ENCODE data around the gene STON2. TPM values are rescaled to one million over a fixed set of nuclear protein-coding genes. Genes with fewer than 3 reads are reported as not detected.

Gene STON2
- total RNA-seq, 1 experiment from 2014 or later, result not detected

DNA sequence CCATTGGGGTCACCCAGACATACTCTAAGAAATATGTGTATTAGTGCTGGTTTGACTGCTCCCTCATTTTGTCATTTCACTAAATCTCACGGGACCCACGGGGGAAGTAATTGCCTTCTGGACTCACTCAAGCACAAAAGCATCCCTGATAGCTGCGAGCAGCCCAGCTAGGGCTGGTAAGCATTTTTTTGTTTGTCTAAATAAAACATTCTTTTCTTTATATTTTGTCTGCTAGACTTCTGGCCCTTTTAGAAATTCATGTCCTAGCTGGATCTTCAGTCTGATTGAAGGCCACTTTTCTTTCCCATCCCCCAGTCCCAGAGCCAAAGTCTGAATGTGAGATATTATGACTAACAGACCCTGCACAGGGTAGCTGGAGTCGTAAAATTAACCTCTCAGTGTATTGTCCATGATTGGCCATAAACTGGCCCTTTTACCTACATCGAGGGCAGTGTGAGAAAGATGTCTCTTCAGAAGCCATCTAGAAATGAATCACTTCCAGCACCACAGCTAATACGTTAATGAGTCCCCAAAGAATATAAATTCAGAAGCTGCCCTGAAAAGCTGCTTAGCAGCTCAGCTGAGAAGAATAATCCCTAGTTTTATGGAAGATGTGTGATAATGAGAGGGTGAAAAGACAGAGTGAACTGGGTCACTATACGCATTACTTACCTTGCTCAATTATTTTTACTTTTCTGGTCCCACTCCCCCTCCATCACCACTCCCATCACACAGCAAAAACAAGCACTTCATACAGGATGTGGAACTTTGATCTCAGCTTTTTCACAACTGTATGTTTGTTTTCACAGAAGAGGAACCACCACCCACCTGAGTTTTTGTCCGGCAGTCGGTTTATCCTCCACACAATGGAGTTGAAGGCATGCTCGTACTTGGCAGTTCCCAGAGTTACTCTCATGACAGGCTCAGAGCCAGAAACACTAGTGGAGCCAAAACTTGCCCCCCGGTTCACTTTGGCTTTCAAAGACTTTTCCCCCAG, 123.8 kb downstream of the STON2 start:
- no peak for DNase-seq
- H3K4me2 ChIP-seq (ENCODE audit: low read depth, low read length, poor library complexity, severe bottlenecking), result no peak overlapping the region

DNA sequence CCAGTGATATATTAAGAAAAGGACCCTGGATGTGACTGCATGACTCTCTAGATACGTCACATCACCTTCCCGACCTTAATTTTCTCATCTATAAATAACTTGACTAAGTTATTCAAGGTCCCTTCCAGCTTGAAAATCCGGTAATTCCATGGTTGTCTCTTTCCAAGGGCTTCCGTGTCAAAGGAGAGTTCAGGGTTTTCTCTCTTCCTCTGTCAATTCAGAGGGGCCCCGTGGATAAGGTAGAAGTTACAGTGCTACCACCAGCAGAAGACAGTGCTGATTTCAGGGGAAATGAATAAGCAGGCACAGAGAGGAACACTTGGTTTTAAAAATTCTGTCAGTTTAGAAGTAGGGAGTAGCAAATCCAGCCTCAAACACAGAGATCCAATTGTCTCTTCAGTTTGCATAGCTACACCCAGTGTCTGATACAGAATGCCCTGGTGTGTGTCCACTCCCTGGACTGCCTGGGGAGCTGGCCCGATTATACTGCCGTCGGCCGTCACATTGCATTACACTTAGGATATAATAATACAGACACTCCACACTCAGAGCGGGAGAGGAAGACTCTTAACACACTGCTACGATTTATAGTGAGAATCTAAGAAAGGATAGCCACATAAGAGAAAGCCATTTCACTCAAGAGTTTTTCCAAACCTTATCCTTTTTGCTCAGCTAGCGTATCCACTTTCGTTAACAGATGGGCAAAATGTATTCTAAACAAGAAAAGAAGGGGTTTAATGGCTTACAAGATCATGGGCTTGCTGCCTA, 124.6 kb downstream of the STON2 start:
- no peak overlapping the region for H3K4me2 ChIP-seq (ENCODE audit: low read depth, low read length, poor library complexity, severe bottlenecking)
- H4K20me1 ChIP-seq (ENCODE audit: insufficient read depth, low read depth, low read length), result no peaks in the 10 kb centered on the region
- H3K4me3 ChIP-seq (ENCODE audit: low read length), result no peak overlapping the region
- H3K9ac ChIP-seq (ENCODE audit: low read length), result no peak overlapping the region
- H3K9me3 ChIP-seq (ENCODE audit: low read length), result no peaks in the 10 kb centered on the region
- no peaks in the 10 kb centered on the region for H3K36me3 ChIP-seq (ENCODE audit: insufficient read depth, low read length)
- no peaks in the 10 kb centered on the region for H3K79me2 ChIP-seq (ENCODE audit: low read length)
- H2AFZ ChIP-seq (ENCODE audit: low read length), result no peak overlapping the region
- H3K27ac ChIP-seq (ENCODE audit: low read length), result no peak overlapping the region
- no peak for DNase-seq
- no peaks in the 10 kb centered on the region for H3K27me3 ChIP-seq (ENCODE audit: low read length)
- no peaks in the 10 kb centered on the region for H3K9me2 ChIP-seq (replicated peaks; ENCODE audit: insufficient read depth, low read length)
- peaks cover 8% of the 10 kb centered on the region for H3K4me1 ChIP-seq (ENCODE audit: low read length)

More for the DNA sequence above, 123.8 kb downstream of the STON2 start:
- no peaks in the 10 kb centered on the region for H3K9me3 ChIP-seq (ENCODE audit: low read length)
- H3K9me2 ChIP-seq (replicated peaks; ENCODE audit: insufficient read depth, low read length), result no peaks in the 10 kb centered on the region
- no peaks in the 10 kb centered on the region for H3K79me2 ChIP-seq (ENCODE audit: low read length)
- H3K27me3 ChIP-seq (ENCODE audit: low read length), result no peaks in the 10 kb centered on the region
- no peak overlapping the region for H3K4me3 ChIP-seq (ENCODE audit: low read length)
- H2AFZ ChIP-seq (ENCODE audit: low read length), result no peak overlapping the region
- H3K36me3 ChIP-seq (ENCODE audit: insufficient read depth, low read length), result no peaks in the 10 kb centered on the region
- H4K20me1 ChIP-seq (ENCODE audit: insufficient read depth, low read depth, low read length), result no peaks in the 10 kb centered on the region
- H3K4me1 ChIP-seq (ENCODE audit: low read length), result peaks cover 8% of the 10 kb centered on the region
- H3K27ac ChIP-seq (ENCODE audit: low read length), result no peak overlapping the region
- H3K9ac ChIP-seq (ENCODE audit: low read length), result no peak overlapping the region

DNA sequence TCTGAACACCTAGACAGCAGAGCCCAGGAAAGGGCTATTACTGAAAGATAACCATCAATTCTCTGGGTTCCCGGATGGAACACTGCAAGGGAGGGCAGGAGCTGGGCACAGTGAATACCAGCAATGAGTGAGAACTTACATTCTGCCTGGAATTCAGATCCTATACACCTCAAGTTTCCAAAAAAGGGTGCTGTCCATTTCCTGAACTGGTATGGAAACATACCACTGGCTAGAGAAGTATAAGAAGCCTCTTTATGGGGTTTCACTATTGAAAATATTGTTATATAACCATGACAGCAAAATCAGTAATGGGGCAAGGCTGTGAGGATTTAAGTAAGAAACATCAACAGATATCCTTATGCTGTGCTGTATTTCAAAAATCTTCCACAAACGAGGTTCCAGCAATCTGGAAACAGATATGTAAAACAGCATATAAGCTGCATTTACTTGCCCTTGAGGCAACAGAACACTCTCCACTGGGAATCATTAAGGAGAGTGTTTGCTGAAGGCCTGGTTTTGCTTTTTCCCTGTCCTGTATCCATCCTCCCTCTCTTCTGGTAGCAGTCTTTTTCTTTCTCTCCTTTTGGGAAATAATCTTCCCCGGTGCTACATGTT, 126.1 kb downstream of the STON2 start:
- DNase-seq, result no peak
- no peaks in the 10 kb centered on the region for H3K27me3 ChIP-seq (ENCODE audit: low read length)
- H3K36me3 ChIP-seq (ENCODE audit: insufficient read depth, low read length), result no peaks in the 10 kb centered on the region
- H3K27ac ChIP-seq (ENCODE audit: low read length), result no peak overlapping the region
- no peak overlapping the region for H3K4me3 ChIP-seq (ENCODE audit: low read length)
- no peak overlapping the region for H2AFZ ChIP-seq (ENCODE audit: low read length)
- H3K4me1 ChIP-seq (ENCODE audit: low read length), result peaks cover 8% of the 10 kb centered on the region
- H3K79me2 ChIP-seq (ENCODE audit: low read length), result no peaks in the 10 kb centered on the region
- H3K9me2 ChIP-seq (replicated peaks; ENCODE audit: insufficient read depth, low read length), result no peaks in the 10 kb centered on the region
- H3K9me3 ChIP-seq (ENCODE audit: low read length), result no peaks in the 10 kb centered on the region
- H3K4me2 ChIP-seq (ENCODE audit: low read depth, low read length, poor library complexity, severe bottlenecking), result no peak overlapping the region
- no peaks in the 10 kb centered on the region for H4K20me1 ChIP-seq (ENCODE audit: insufficient read depth, low read depth, low read length)
- H3K9ac ChIP-seq (ENCODE audit: low read length), result no peak overlapping the region

DNA sequence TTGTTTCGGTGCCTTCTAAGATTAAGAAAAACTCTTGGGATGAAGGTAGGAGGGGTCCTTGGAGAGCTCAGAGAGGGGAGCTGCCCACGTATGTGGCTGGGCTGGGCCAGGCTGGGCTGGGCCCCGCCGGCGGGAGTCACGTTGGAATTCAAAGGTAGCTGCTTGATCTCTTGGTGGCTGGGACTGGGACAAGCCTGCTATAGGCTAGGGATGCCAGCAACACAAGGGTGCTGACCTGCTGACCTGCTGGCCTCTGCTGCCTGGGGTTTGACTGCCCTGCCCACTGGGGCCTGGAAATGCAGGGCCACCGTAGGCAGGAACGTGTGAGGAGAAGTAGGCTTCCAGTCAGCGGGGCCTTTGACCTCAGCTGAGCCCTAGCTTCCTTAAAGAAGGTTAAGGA, 126.6 kb downstream of the STON2 start:
- no peaks in the 10 kb centered on the region for H4K20me1 ChIP-seq (ENCODE audit: insufficient read depth, low read depth, low read length)
- no peaks in the 10 kb centered on the region for H3K36me3 ChIP-seq (ENCODE audit: insufficient read depth, low read length)
- H3K4me3 ChIP-seq (ENCODE audit: low read length), result no peak overlapping the region
- no peaks in the 10 kb centered on the region for H3K9me3 ChIP-seq (ENCODE audit: low read length)
- no peak overlapping the region for H3K4me2 ChIP-seq (ENCODE audit: low read depth, low read length, poor library complexity, severe bottlenecking)
- H3K9ac ChIP-seq (ENCODE audit: low read length), result no peak overlapping the region
- H2AFZ ChIP-seq (ENCODE audit: low read length), result no peak overlapping the region
- no peaks in the 10 kb centered on the region for H3K79me2 ChIP-seq (ENCODE audit: low read length)
- peaks cover 8% of the 10 kb centered on the region for H3K4me1 ChIP-seq (ENCODE audit: low read length)
- no peak overlapping the region for H3K27ac ChIP-seq (ENCODE audit: low read length)
- H3K27me3 ChIP-seq (ENCODE audit: low read length), result no peaks in the 10 kb centered on the region
- DNase-seq, result no peak
- no peaks in the 10 kb centered on the region for H3K9me2 ChIP-seq (replicated peaks; ENCODE audit: insufficient read depth, low read length)

DNA sequence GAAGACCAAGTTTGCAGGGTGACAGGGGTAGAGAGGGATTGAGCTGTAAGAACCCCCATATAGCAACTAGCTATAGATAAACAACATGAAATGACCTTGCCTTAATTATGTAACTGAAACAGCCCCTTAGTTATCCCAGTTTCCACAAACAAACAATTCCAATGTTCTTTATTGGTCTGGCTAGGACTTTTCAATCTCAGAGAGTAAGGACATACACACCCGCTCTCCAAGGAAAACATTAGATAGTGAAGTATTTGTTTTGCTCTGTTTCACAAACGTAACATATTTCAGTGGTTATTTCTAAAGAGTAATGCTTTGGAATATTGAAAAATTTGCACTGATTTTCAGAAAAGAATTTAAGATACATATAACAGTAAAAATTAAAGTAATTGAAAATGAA, 127.8 kb downstream of the STON2 start:
- H3K36me3 ChIP-seq (ENCODE audit: insufficient read depth, low read length), result no peaks in the 10 kb centered on the region
- H2AFZ ChIP-seq (ENCODE audit: low read length), result no peak overlapping the region
- H3K9me3 ChIP-seq (ENCODE audit: low read length), result no peaks in the 10 kb centered on the region
- H3K27me3 ChIP-seq (ENCODE audit: low read length), result no peaks in the 10 kb centered on the region
- no peak overlapping the region for H3K27ac ChIP-seq (ENCODE audit: low read length)
- H3K9me2 ChIP-seq (replicated peaks; ENCODE audit: insufficient read depth, low read length), result no peaks in the 10 kb centered on the region
- no peaks in the 10 kb centered on the region for H4K20me1 ChIP-seq (ENCODE audit: insufficient read depth, low read depth, low read length)
- no peak overlapping the region for H3K4me2 ChIP-seq (ENCODE audit: low read depth, low read length, poor library complexity, severe bottlenecking)
- H3K79me2 ChIP-seq (ENCODE audit: low read length), result no peaks in the 10 kb centered on the region
- no peak overlapping the region for H3K4me3 ChIP-seq (ENCODE audit: low read length)
- no peak overlapping the region for H3K9ac ChIP-seq (ENCODE audit: low read length)
- peaks cover 8% of the 10 kb centered on the region for H3K4me1 ChIP-seq (ENCODE audit: low read length)
- no peak for DNase-seq

DNA sequence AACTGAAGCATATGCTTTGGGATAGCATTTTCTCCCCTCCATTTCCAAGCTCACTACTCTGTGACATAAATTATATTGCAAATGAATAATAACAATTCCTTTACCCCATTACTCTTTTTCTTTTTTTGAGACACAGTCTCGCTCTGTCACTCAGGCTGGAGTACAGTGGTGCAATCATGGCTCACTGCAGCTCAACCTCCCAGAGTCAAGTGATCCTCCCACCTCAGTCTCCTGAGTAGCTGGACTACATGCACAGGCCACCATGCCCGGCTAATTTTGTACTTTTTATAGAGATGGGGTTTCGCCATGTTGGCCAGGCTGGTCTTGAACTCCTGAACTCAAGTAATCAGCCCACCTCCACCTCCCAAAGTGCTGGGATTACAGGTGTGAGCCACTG, 130.1 kb downstream of the STON2 start:
- Histone ChIP-seq H4K20me1 (ENCODE audit: insufficient read depth, low read depth, low read length) (no peaks in the 10 kb centered on the region), H2AFZ (ENCODE audit: low read length) (no peak overlapping the region), H3K79me2 (ENCODE audit: low read length) (no peaks in the 10 kb centered on the region)

DNA sequence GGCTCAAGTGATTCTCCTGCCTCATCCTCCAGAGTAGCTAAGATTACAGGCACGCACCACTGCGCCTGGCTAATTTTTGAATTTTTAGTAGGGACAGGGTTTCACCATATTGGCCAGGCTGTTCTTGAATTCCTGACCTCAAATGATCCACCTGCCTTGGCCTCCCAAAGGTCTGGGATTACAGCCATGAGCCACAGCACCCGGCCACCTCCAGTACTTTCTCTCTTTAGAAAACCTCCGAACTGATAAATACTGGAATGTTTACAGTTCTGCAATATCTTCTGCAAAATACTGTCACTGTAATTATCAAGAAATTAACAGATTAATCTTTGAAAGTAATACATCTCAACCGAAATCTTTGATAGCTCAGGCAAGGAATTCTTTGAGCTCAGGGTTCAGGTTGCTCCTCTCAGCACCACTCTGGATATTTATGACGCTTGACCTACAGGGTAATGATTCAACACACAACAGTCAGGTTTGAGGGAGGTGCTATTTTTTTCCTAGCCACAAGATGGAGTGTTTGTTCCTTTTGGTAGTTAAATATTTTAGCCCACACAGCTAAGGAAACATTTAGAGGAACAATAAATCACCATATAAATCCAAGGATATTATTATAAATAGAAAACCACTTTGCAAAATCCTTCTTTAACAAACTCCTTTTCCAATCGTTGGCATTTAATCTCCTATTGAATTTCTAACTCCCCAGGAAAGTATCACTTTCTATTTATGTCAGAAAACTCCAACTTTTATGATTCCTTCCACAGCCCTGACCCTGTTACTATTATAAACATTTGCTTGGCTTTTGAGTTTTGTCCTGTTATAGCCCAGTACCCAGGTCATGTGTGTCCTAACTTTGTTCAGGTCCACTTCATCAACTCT, 130.8 kb downstream of the STON2 start:
- H2AFZ ChIP-seq (ENCODE audit: low read length), result no peak overlapping the region

More for the DNA sequence above, 130.1 kb downstream of the STON2 start:
- Histone ChIP-seq H3K4me3 (ENCODE audit: low read length) (no peak overlapping the region), H3K9ac (ENCODE audit: low read length) (no peak overlapping the region), H3K4me1 (ENCODE audit: low read length) (no peaks in the 10 kb centered on the region), H3K9me2 (replicated peaks; ENCODE audit: insufficient read depth, low read length) (no peaks in the 10 kb centered on the region), H3K27ac (ENCODE audit: low read length) (no peak overlapping the region), H3K36me3 (ENCODE audit: insufficient read depth, low read length) (no peaks in the 10 kb centered on the region), H3K27me3 (ENCODE audit: low read length) (no peaks in the 10 kb centered on the region), H3K4me2 (ENCODE audit: low read depth, low read length, poor library complexity, severe bottlenecking) (no peak overlapping the region), H3K9me3 (ENCODE audit: low read length) (no peaks in the 10 kb centered on the region)
- no peak for DNase-seq

More for the DNA sequence above, 130.8 kb downstream of the STON2 start:
- H4K20me1 ChIP-seq (ENCODE audit: insufficient read depth, low read depth, low read length), result no peaks in the 10 kb centered on the region
- no peaks in the 10 kb centered on the region for H3K9me3 ChIP-seq (ENCODE audit: low read length)
- H3K4me2 ChIP-seq (ENCODE audit: low read depth, low read length, poor library complexity, severe bottlenecking), result no peak overlapping the region
- H3K27me3 ChIP-seq (ENCODE audit: low read length), result no peaks in the 10 kb centered on the region
- H3K27ac ChIP-seq (ENCODE audit: low read length), result no peak overlapping the region
- no peaks in the 10 kb centered on the region for H3K36me3 ChIP-seq (ENCODE audit: insufficient read depth, low read length)
- no peaks in the 10 kb centered on the region for H3K4me1 ChIP-seq (ENCODE audit: low read length)
- DNase-seq, result peak; percentile 88
- H3K9me2 ChIP-seq (replicated peaks; ENCODE audit: insufficient read depth, low read length), result no peaks in the 10 kb centered on the region
- H3K79me2 ChIP-seq (ENCODE audit: low read length), result no peaks in the 10 kb centered on the region
- no peak overlapping the region for H3K4me3 ChIP-seq (ENCODE audit: low read length)
- no peak overlapping the region for H3K9ac ChIP-seq (ENCODE audit: low read length)

Data from Karpas-422 (cell line).